DMS53 (cell line): ENCODE measurements around the gene QSOX2.

Experiments
- DNase-seq: peaks from one replicate; lab custom pipeline; 2025; lab: John Stamatoyannopoulos, UW

QSOX2 gene

DNA sequence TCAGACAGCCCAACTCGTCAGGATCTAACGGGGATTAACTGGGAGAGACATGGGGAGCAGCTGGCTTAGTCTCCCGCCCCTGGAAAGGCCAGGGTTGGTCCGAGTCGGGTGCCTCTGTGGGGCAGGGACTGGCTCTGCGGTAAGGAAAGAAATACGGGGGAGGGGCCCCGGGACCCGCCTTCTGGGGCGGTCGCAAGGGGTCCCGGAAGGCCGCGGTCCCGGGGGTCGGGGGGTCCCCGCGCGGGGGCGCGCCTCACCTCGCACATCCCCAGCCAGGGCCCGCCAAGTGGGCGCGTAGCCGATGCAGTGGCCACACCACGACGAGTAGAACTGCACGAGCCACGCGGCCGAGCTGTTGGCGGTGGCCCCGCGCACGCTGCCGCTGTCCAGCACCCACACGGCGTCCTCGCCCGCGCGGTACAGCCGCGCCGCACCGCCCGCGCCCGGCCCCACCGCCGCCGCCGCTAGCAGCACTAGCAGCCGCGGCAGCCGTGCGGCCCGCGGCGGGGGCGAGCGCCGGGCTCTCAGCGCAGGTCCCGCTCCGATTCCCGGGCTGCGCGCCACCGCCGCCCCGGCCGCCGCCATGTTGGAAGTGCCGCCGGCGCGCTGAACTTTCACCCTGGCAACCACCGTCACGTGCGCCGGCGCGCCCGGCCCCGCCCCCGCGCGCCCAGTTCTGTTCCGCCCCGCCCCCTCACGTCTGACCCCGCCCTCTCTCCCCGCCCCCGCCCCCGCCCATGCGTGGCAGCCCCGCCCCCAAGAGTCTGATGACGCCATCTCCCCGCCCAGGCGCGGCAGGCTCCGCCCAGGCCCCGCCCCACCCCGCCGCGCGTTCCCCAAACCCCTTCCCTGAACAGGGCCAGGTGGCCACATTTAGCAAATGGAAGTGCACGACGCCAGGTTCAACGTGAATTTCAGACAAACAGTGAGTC lies at the start of gene QSOX2:
Gene QSOX2, minus strand, starts transcription at position 594 of the 932 bp plus-strand sequence. Its CDS starts 9 bp downstream, at position 585.
- peak; percentile 90 for DNase-seq

- no peak for DNase-seq
These were observed 49.4 kb upstream of the QSOX2 start for GRCh38 chr9:136295055-136295454.

- no peak for DNase-seq
These were observed 48.8 kb upstream of the QSOX2 start for GRCh38 chr9:136294437-136294836.

DNA sequence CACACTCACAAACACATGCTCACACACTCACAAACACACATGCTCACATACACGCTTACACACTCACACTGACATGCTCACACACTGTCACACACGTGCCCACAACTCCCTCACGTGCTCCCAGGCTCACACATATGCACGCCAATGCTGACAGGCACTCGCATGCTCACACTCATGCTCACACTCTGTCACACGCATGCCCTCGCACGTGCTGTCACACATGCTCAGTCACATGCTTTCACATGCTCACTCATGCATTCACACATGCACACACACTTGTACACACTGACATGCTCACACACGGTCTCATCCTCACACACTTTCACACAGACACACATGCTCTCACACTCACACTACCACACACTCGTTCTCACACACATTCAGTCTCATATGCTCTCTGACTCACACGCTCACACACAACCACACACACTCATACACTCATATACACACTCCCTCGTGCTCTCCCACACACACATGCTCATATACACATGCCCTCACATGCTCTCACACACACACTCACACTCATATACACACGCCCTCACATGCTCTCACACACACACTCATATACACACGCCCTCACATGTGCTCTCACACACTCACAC lies 48.0 kb upstream of the QSOX2 start:
- DNase-seq, result no peak

- peak; percentile 95 for DNase-seq
These were observed 47.2 kb upstream of the QSOX2 start for GRCh38 chr9:136292591-136293448.

- peak; percentile 56 for DNase-seq
These were observed 46.5 kb upstream of the QSOX2 start for GRCh38 chr9:136292026-136292538.

DNA sequence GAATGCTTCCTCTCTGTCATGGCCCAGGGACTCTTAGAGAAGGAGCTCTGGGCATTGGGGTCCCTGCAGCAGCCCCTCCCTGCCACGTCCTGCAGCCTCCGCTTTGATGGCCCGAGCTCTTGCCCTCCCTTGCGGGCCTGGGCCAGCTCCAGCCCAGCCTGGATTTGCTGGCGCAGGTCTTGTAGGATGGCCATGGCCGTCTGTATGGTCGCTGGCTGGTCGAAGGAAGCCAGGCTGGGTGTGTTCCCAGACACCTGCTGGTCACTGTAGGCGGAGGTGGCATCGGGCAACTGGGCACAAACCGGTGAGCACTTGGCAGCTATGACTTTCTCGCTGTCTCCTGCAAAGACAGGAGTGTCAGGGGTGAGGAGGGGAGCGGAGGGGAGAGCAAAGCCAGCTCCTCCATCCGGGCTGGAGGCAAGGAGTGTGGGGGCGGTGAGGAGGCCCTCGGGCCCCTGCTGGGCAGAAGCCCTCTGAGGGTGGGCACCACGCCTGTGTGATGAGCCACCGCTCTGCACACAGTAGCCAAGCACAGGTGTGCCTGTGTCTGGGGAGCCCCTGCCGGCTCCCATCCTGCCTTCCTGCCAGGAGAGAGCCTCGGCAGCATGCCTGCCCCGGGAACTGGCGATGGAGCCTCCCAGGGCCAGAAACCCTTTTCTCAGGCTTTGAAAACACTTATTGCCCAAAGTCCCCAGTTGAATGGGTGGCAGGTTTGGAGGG lies 45.9 kb upstream of the QSOX2 start:
- no peak for DNase-seq

- no peak for DNase-seq
These were observed 44.9 kb upstream of the QSOX2 start for GRCh38 chr9:136290508-136291000.

GRCh38 chr9:136289651-136290507 lies 44.3 kb upstream of the QSOX2 start:
- DNase-seq, result peak; percentile 58

DNA sequence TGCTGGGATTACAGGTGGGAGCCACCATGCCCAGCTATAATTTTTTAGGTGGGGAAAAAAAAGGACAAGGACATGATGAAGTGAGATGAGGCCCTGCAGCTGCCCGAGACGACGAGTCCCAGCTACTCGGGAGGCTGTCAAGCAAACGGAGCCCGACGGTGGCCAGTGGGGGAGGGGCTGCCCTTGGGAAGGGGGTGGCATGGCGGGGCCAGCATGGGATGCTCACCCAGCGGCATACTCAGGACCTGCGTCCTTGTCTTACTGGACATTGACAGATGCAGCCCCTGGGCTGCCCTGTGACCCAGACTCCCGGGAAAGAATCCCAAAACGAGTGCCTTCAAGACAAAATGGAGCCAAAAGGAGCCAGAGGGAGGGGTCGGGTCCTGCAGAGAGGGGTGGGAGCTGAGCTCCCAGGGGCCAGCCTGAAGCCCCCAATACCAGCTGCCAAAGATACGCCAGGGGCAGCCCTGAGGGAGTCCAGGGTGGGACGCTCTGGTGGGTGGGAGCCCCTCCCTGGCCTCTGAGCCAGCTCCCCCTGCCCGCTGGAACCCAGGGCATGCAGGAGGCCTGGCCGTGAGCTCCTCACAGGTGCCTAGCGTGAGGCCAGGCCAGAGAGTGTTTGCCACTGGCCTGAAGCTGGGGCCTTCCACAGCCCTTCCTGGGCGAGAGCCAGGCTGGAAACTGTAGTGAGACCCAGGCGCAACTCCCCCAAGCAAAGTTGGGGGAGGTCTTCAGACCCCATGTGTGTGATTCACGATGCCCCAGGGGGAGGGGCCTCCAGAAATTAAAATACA lies 42.5 kb upstream of the QSOX2 start:
- DNase-seq, result peak; percentile 51

GRCh38 chr9:136286987-136287379 lies 41.4 kb upstream of the QSOX2 start:
- no peak for DNase-seq

- no peak for DNase-seq
These were observed 40.9 kb upstream of the QSOX2 start for GRCh38 chr9:136286359-136286986.

DNA sequence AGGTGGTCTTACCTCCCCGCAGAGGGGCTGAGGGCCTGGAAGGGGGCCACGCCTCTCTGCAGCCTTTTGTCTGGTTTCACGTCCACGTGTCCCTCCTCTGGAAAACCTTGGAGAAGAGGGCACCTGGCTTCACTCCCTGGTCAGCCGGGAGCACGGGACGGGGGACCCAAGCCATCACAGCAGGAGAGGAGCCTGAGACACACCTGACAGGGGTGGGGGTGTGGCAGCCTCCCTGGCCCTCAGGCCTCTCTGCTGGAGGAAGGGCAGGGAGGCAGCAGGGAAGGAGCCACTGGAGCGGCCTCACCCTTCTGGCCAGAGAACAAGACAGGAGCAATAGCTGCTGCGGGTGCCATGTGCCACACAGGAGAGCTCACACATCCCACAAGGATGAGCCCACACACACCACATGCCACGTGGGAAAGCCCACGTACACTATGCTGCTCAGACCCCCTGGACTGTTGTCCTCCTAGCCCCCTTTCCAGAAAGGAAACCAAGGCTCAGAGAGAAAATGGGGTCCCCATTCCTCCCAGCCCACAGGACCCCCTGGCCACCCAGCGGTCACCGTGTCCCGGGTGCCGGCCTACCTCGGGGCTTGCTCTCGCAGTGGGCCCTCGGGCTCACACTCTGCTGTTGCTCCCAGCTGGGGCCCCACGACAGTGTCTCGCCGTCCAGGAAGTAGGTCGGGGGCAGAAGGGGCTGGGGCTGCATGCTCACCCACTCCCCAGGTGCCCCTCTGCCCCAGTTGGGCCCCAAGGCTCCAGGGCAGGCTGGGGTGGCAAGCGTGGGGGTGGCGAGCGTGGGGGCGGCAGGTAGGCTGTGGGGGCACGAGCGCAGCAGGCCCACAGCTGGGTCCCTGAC lies 40.1 kb upstream of the QSOX2 start:
- DNase-seq, result no peak

DNA sequence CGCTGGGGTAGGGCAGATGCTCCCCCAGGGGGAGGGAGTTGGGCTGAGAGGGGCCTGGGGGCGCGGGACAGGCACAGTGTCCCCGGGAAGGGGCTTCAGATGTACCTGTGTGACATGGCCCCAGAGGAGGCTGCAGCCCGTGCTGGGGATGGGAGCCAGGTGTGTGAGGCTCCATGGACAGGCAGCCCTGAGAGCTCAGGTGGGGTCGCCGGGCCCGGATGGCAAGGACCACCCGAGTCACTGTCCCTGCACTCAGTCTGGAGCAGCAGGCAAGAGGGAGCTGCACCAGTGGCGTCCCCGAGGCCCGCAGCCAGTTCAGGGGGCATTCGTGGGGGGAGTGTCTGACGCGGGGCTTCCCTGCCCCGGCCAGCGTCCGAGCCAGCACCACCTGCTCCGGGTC lies 39.3 kb upstream of the QSOX2 start:
- DNase-seq, result no peak

DNA sequence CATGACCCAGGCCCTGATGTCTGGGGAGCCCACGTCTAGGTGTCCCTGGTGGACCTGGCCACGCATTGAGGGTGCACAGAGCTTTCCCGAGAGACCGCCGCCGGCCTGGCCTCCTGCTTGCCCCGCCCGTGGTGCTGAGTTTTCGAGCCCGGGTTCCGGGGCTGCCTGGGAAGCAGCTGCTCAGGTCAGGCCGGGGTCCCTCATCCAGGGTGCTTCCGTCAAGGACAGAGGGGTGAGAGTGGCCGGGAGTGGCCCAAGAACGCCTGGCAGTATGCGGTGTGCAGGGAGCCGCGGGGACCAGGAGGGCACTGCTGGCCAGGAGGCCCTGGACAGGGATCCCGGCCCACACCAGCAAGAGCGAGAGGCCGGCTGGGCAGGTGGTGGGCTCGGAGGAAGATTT lies 38.7 kb upstream of the QSOX2 start:
- no peak for DNase-seq

DNA sequence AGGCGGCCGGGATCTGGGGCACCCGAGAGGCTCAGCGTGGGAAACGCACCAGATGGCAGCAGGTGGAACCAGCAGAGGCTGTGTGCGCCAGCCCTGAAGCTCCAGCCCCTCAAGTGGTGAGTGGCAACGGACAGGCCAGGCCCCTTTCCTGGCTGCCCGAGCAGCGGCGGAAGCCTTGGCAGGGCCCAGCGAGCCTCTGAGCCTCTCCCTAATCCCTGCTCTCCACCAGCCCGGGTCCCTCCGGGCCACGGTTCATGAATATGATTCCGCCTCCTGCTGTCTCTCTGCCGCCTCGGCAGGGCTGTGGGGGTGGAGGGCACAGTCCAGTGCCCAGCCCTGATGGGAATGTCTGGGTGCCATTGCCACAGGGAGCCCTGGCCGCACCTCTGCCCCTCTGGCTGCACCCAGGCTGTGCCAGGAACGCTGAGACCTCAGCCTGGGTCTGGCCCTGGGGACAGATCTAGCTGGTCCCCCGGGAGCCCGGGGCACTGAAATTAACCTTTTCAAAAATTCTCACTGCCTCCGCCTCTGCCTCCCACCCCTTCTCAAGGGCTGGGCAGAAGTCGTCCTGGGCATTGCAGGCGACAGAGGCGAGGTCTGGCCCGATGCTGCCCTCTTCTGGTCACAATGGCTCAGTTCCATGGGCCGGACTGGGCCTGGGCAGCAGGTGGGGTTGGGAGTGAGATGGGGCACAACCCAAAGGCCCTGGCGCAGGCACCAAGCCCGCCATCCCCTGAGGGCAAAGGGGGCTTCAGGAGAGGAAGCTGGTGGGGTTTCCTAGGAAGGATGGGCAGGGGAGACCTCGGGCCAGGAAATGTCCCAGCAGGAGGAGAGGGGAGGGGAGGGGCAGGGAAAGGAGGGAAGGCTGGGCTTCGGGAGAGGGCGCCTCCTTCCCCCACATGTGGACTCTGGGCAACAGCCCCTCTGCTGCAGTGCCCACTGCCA lies 38.0 kb upstream of the QSOX2 start:
- DNase-seq, result peak; percentile 96
